GM20431 (cell line): ENCODE results near the gene TMCO6.
"Not testable (repeated sequence)": the region's sequence is repeated elsewhere in the genome, so short reads cannot be mapped to it uniquely, and the experiment has no call there.

Experiments
- in situ Hi-C: fragments of 300-500 bp; cut with MseI, MboI; formaldehyde crosslinking; loops from one replicate; pipeline ENCODE4 v1.15.0; 2020; ENCODE audit warnings: low sequenced_read_pairs; ENCODE audit not compliant: unreplicated experiment

The TMCO6 gene

GRCh38 chr5:140671035-140671434 lies 31.8 kb downstream of the TMCO6 start:
- in situ Hi-C loops, result not testable (repeated sequence)

- in situ Hi-C loops, result no loop called here
Observed at GRCh38 chr5:140671472-140672125, 32.3 kb downstream of the TMCO6 start.

- in situ Hi-C loops, result no loop called here
Observed at GRCh38 chr5:140672455-140673186, 33.4 kb downstream of the TMCO6 start.

- in situ Hi-C loops, result no loop called here
Observed at GRCh38 chr5:140673187-140673976, 34.1 kb downstream of the TMCO6 start, which contains the start of gene DND1. Gene DND1 (minus strand): TSS chr5:140673576. CDS start chr5:140673542, 34 bp downstream.

GRCh38 chr5:140674211-140674610 lies 35.0 kb downstream of the TMCO6 start:
- in situ Hi-C loops, result no loop called here

GRCh38 chr5:140674629-140675028 lies 35.4 kb downstream of the TMCO6 start:
- in situ Hi-C loops, result no loop called here

- in situ Hi-C loops, result no loop called here
Observed at GRCh38 chr5:140677947-140678346, 38.7 kb downstream of the TMCO6 start.

GRCh38 chr5:140678993-140679392 lies 39.7 kb downstream of the TMCO6 start:
- in situ Hi-C loops, result no loop called here

GRCh38 chr5:140690376-140690932 lies 51.2 kb downstream of the TMCO6 start:
- in situ Hi-C loops, result no loop called here

- in situ Hi-C loops, result no loop called here
Observed at GRCh38 chr5:140690941-140691924, 52.0 kb downstream of the TMCO6 start, which contains the start of the genes HARS1 and HARS2. Gene HARS1 (minus strand): TSS chr5:140691370. CDS start chr5:140691304, 66 bp downstream. Gene HARS2 (plus strand): TSS chr5:140691455. CDS start chr5:140691649, 194 bp downstream.

- in situ Hi-C loops, result no loop called here
Observed at GRCh38 chr5:140694276-140694675, 55.0 kb downstream of the TMCO6 start.
